GM21786 (cell line): ENCODE measurements around the gene CD52.
"Not testable (repeated sequence)": the region's sequence is repeated elsewhere in the genome, so short reads cannot be mapped to it uniquely, and the experiment has no call there.

Experiments used
- ATAC-seq: cut with Tn5 transposase; IDR thresholded peaks from one replicate; pipeline ENCODE4 v1.9.1; 2021; ENCODE audit not compliant: unreplicated experiment

Gene CD52

GRCh38 chr1:26283871-26284596, 33.7 kb upstream of the CD52 start:
- no peak for ATAC-seq

- peak; percentile 20 for ATAC-seq
These were observed 33.0 kb upstream of the CD52 start for GRCh38 chr1:26284597-26285347.

- no peak for ATAC-seq
These were observed 32.2 kb upstream of the CD52 start for GRCh38 chr1:26285366-26286063.

GRCh38 chr1:26286064-26286416, 31.7 kb upstream of the CD52 start:
- no peak for ATAC-seq

GRCh38 chr1:26287033-26287711, 30.6 kb upstream of the CD52 start:
- ATAC-seq = peak; percentile 39

- no peak for ATAC-seq
These were observed 29.9 kb upstream of the CD52 start for GRCh38 chr1:26287811-26288210.

GRCh38 chr1:26288311-26288941, 29.3 kb upstream of the CD52 start:
- ATAC-seq = no peak

- ATAC-seq = peak; percentile 39
These were observed 28.3 kb upstream of the CD52 start for GRCh38 chr1:26289158-26290059.

GRCh38 chr1:26290122-26290881, 27.5 kb upstream of the CD52 start:
- ATAC-seq = no peak

- no peak for ATAC-seq
These were observed 26.9 kb upstream of the CD52 start for GRCh38 chr1:26290882-26291261.

GRCh38 chr1:26291433-26291832, 26.3 kb upstream of the CD52 start:
- ATAC-seq = no peak

GRCh38 chr1:26291939-26292338, 25.8 kb upstream of the CD52 start:
- ATAC-seq = no peak

GRCh38 chr1:26292735-26293134, 25.0 kb upstream of the CD52 start:
- not testable (repeated sequence) for ATAC-seq

- no peak for ATAC-seq
These were observed 23.8 kb upstream of the CD52 start for GRCh38 chr1:26293911-26294463.

GRCh38 chr1:26295194-26296138, 22.3 kb upstream of the CD52 start:
- ATAC-seq = no peak

- no peak for ATAC-seq
These were observed 21.3 kb upstream of the CD52 start for GRCh38 chr1:26296340-26297056.
